Measurements from ENCODE around the gene FTO.

Gene FTO

DNA sequence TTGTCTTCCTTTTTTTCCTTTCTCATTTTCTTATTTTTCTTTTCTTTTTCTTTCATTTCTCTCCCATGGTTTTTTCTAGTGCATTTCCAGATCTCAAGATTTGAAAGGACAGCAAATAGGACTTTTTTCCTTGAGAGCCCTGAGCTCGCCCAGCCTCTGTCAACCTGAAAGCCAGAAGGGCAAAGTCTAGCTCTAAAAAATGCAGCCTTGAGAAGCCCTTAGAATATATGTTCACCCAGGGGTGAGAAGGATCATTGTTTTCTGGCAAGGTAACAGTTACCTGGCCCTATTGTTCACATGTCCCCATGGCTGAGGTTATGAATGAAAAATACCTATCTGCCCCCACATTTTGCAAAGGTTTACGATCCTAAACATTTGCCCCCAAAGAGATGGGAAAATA, 364.3 kb downstream of the FTO start:
- DNase-seq (ENCODE audit: low spot score in 2 of 2) (no peak), ATAC-seq (replicated peaks; ENCODE audit: extremely low read depth, poor library complexity, severe bottlenecking) (no peak)
- H3K27ac Mint-ChIP-seq (ENCODE audit: low read depth) = no peak overlapping the region
- no peaks in the 10 kb centered on the region for H3K9me3 Mint-ChIP-seq
- no peak overlapping the region for H3K4me3 Mint-ChIP-seq
- H3K27me3 Mint-ChIP-seq = no peaks in the 10 kb centered on the region
- peaks cover 2% of the 10 kb centered on the region for H3K36me3 Mint-ChIP-seq (ENCODE audit: insufficient read depth)
- H3K4me1 Mint-ChIP-seq = peaks cover 5% of the 10 kb centered on the region

DNA sequence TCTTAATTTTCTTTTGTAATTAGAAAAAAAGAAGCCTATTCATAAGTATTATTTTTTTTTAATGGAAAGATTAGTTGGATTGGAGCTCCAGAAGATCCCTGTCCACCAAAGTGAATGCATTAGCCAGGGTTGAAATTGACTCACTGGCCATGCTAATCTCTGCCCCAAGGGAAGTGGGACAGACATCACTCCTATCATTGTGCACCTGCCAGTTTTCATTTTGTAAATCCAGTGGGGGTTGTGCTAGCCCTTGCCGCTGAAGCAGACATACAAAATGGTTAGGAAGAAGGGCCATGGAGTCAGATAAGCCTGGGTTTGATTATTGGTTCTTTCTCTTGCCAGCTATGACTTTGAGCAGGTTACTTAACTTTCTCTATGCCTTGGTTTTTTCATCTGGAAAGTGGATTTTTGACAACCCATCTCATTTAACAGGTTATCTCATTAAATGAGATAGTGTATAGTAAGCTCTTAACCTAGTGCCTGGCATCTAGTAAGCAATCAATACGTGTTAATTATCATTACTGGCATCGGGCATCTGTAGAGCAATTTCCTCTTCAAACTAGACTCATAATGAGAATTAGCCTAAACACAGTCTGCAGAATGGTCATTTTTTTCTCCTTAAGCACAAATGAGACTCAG, 365.8 kb downstream of the FTO start:
- H3K36me3 Mint-ChIP-seq (ENCODE audit: insufficient read depth) = peaks cover 2% of the 10 kb centered on the region
- peaks cover 9% of the 10 kb centered on the region for H3K4me1 Mint-ChIP-seq
- H3K27ac Mint-ChIP-seq (ENCODE audit: low read depth) = no peak overlapping the region
- no peaks in the 10 kb centered on the region for H3K9me3 Mint-ChIP-seq
- DNase-seq (ENCODE audit: low spot score in 2 of 2) = no peak
- H3K4me3 Mint-ChIP-seq = no peak overlapping the region
- no peaks in the 10 kb centered on the region for H3K27me3 Mint-ChIP-seq
- no peak for ATAC-seq (replicated peaks; ENCODE audit: extremely low read depth, poor library complexity, severe bottlenecking)

DNA sequence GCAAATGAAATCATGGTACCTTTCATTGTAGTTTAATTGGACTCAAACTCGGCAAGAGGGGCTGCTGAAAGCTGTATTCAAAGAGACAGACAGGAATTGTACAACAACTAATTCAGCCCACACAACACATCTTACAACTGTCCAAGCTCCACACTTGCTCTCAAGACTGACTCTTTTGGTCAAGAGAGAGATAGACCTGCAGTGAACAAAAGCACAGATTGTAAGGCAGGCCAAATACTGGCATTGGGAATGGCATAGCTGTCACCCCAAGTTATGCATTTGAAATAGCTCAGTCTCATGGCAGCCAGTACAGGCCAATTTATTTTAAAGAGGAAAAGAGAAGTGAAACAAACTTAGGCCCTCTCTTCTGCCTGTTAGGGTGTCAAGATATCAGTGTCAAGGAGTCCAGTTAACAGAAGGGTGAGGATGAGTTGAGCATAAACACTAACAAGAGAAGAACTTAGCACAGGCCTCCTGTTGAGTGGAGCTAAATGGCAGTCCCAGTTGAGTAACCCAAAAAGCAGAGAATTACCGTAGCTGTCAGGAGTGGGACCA, 366.9 kb downstream of the FTO start:
- Mint-ChIP-seq H3K27ac (ENCODE audit: low read depth) (no peak overlapping the region), H3K9me3 (no peaks in the 10 kb centered on the region), H3K4me1 (peaks cover 9% of the 10 kb centered on the region), H3K27me3 (no peaks in the 10 kb centered on the region), H3K36me3 (ENCODE audit: insufficient read depth) (peaks cover 2% of the 10 kb centered on the region), H3K4me3 (no peak overlapping the region)
- DNase-seq (ENCODE audit: low spot score in 2 of 2) (no peak), ATAC-seq (replicated peaks; ENCODE audit: extremely low read depth, poor library complexity, severe bottlenecking) (no peak)

DNA sequence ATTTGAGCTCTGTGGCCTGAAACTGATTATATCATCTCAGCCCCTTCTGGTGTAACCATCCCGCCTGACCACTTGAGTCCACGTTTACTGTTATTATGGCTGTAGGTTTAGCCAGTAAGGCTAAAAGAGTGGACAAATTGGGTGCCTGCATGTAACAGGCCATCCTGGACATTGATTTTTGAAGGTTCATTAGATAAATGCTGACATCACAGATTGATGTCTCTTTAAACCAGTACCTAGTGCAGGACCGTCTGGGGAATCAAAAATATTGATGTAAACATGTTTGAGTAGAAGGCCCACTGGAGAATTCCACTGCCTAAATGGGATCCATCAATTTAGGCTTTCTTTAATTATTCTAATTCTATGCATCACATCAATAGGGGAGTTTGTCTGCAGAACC, 367.6 kb downstream of the FTO start:
- H3K4me3 Mint-ChIP-seq = no peak overlapping the region
- no peaks in the 10 kb centered on the region for H3K9me3 Mint-ChIP-seq
- no peak for ATAC-seq (replicated peaks; ENCODE audit: extremely low read depth, poor library complexity, severe bottlenecking)
- peaks cover 9% of the 10 kb centered on the region for H3K4me1 Mint-ChIP-seq
- no peak for DNase-seq (ENCODE audit: low spot score in 2 of 2)
- no peaks in the 10 kb centered on the region for H3K27me3 Mint-ChIP-seq
- H3K27ac Mint-ChIP-seq (ENCODE audit: low read depth) = no peak overlapping the region
- peaks cover 2% of the 10 kb centered on the region for H3K36me3 Mint-ChIP-seq (ENCODE audit: insufficient read depth)

DNA sequence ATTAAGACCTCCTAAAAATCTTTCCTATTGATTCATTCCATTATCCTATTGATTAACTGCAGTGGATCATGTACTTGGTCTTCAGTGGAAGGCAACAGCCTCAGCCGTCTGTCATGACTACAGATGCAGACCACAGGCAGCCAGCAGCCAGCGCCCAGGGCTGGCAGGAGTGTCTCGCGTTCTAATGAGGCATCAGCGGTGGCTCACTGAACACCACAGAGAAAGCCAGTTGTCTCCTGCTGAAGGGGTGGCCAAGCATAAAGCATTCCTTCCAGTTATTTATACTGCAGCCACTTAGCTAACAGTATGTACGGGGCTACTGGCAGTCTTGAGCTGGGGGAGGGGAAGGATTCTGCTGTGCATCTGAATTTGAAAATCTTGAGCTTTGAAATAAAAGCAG, 368.3 kb downstream of the FTO start:
- peaks cover 9% of the 10 kb centered on the region for H3K4me1 Mint-ChIP-seq
- H3K36me3 Mint-ChIP-seq (ENCODE audit: insufficient read depth) = peaks cover 2% of the 10 kb centered on the region
- ATAC-seq (replicated peaks; ENCODE audit: extremely low read depth, poor library complexity, severe bottlenecking) (no peak), DNase-seq (ENCODE audit: low spot score in 2 of 2) (no peak)
- no peaks in the 10 kb centered on the region for H3K27me3 Mint-ChIP-seq
- H3K27ac Mint-ChIP-seq (ENCODE audit: low read depth) = no peak overlapping the region
- no peak overlapping the region for H3K4me3 Mint-ChIP-seq
- no peaks in the 10 kb centered on the region for H3K9me3 Mint-ChIP-seq

DNA sequence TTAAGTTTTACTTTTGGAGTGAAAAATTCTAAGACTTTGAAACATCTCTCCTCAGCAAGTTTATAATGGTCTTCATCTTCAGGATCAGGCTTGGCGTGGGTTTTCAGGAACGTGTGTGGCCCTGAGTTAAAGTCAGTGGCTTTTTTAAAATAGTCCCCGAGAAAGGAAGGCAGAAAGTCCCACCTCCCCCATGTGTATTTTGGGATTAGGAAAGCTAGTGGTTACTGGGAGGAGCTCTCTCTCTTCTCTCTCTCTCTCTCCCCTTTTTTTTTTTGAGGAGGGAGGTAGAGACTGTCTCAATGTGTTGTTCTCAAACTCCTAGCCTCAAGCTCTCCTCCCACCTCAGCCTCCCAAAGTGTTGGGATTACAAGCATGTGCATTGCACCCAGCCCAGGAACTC, 369.4 kb downstream of the FTO start:
- no peak for DNase-seq (ENCODE audit: low spot score in 2 of 2)
- H3K4me1 Mint-ChIP-seq = peaks cover 9% of the 10 kb centered on the region
- no peak overlapping the region for H3K27ac Mint-ChIP-seq (ENCODE audit: low read depth)
- no peaks in the 10 kb centered on the region for H3K27me3 Mint-ChIP-seq
- no peak overlapping the region for H3K4me3 Mint-ChIP-seq
- no peaks in the 10 kb centered on the region for H3K36me3 Mint-ChIP-seq (ENCODE audit: insufficient read depth)
- ATAC-seq (replicated peaks; ENCODE audit: extremely low read depth, poor library complexity, severe bottlenecking) = no peak
- H3K9me3 Mint-ChIP-seq = no peaks in the 10 kb centered on the region

DNA sequence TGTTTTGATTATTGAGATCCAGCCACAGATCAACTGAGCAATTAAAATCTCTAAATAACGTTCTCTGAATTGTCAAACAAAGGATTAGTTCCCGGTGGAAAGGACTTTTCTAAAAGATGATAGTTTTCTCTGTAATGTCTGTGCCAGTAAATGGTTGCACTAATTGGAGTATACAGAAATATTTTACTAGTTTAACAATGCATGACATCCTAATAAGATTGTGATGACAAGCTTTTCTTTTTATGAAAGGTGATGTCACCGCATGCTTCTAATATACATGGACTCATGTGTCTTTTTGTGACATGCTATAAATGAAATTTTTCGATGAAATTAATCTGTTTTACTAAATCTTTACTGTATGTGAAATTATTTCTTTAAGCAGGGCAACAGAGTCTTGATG, 371.5 kb downstream of the FTO start:
- ATAC-seq (replicated peaks; ENCODE audit: extremely low read depth, poor library complexity, severe bottlenecking) (no peak), DNase-seq (ENCODE audit: low spot score in 2 of 2) (no peak)
- H3K27ac Mint-ChIP-seq (ENCODE audit: low read depth) = no peak overlapping the region
- H3K36me3 Mint-ChIP-seq (ENCODE audit: insufficient read depth) = no peaks in the 10 kb centered on the region
- H3K9me3 Mint-ChIP-seq = no peaks in the 10 kb centered on the region
- H3K4me1 Mint-ChIP-seq = peaks cover 9% of the 10 kb centered on the region
- no peak overlapping the region for H3K4me3 Mint-ChIP-seq
- H3K27me3 Mint-ChIP-seq = no peaks in the 10 kb centered on the region

DNA sequence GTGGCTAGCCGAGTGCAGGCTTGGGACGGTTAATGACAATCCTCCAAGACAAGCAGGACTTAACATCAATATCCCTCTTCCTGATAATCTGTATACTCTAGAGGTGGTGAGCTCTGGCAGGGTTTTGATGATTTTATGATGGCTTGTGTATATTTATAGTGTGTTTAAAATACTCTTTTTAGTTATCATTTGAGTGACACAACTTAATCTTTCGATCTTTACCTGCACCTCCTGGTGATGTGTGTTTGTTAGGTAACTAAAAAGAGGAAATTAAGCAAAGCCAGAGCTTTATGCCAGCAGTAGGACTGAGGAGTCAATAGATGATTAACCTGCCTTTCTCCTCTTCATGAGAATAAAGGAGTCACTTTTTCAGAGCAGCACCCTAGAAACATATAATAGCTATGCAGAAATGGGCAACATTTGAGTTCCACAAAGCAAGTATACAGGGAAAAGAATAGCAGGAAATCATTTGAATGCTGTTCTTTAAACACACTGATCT, 372.1 kb downstream of the FTO start:
- DNase-seq (ENCODE audit: low spot score in 2 of 2) (no peak), ATAC-seq (replicated peaks; ENCODE audit: extremely low read depth, poor library complexity, severe bottlenecking) (no peak)
- H3K36me3 Mint-ChIP-seq (ENCODE audit: insufficient read depth) = no peaks in the 10 kb centered on the region
- no peaks in the 10 kb centered on the region for H3K27me3 Mint-ChIP-seq
- H3K27ac Mint-ChIP-seq (ENCODE audit: low read depth) = no peak overlapping the region
- no peaks in the 10 kb centered on the region for H3K9me3 Mint-ChIP-seq
- H3K4me3 Mint-ChIP-seq = no peak overlapping the region
- H3K4me1 Mint-ChIP-seq = peaks cover 9% of the 10 kb centered on the region

DNA sequence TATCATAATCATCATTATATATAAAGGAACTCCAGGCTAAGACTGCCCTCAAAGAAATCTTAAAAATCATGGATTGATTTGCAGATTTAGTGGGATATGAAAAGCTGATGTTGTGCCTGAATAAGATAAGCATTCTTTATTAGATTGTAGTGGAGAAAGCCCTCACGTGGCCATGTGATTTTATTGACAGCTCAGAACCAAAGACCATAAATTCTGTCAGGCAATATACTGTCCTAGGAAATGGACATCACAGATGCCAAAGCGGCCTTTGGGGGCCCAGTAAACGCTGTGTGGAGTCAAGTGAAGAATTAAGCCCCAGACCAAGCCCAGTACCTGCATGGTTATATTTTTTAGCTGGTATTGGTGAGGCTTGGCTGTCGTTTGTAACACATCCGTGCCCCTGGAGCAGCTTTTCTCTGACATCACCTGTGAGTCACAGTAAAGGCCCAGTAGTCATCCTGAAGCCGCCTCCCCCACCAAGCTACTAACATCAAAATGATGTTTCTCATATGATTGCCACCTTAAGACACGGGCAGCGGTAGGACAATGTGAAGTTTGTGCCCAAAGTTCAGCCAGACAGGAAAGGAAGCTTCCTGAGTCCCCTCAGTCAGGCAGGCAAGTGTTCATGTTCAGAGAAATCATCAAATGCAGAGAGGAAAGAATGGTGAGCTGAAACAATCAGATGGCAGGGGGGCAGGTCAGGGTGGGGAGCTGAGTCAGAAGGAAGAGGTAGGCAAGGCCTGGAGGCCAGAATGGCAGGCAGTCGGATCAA, 373.3 kb downstream of the FTO start:
- Mint-ChIP-seq H3K27me3 (no peaks in the 10 kb centered on the region), H3K4me1 (peaks cover 9% of the 10 kb centered on the region), H3K4me3 (no peak overlapping the region), H3K36me3 (ENCODE audit: insufficient read depth) (no peaks in the 10 kb centered on the region), H3K27ac (ENCODE audit: low read depth) (no peak overlapping the region), H3K9me3 (no peaks in the 10 kb centered on the region)
- DNase-seq (ENCODE audit: low spot score in 2 of 2) = no peak
- ATAC-seq (replicated peaks; ENCODE audit: extremely low read depth, poor library complexity, severe bottlenecking) = no peak

DNA sequence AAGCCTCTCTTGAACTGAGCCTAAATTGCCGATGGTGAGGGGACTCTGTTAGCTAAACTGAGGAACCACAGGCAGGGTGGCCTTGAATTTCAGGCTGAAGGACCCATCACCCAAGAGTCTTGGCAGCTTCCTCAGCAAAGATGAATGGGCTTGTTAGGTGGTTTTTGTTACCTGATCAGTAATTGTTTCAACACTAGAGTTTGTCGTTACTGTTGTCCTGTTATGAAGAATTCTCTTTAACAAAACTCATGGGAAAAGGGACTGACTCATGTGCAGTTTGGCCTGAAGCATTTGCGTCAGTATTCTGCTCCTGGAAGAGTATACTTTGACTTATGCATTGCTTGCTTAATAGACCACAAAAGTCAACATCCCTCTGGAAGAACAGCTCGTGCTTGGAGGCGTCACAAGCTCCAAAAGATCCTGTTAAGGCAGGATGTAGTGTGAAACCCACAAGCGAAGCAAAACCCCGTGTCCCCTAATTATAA, 376.6 kb downstream of the FTO start:
- Mint-ChIP-seq H3K36me3 (ENCODE audit: insufficient read depth) (no peaks in the 10 kb centered on the region), H3K4me1 (no peaks in the 10 kb centered on the region), H3K27me3 (no peaks in the 10 kb centered on the region), H3K27ac (ENCODE audit: low read depth) (no peak overlapping the region), H3K9me3 (no peaks in the 10 kb centered on the region), H3K4me3 (no peak overlapping the region)
- DNase-seq (ENCODE audit: low spot score in 2 of 2) (no peak), ATAC-seq (replicated peaks; ENCODE audit: extremely low read depth, poor library complexity, severe bottlenecking) (no peak)

DNA sequence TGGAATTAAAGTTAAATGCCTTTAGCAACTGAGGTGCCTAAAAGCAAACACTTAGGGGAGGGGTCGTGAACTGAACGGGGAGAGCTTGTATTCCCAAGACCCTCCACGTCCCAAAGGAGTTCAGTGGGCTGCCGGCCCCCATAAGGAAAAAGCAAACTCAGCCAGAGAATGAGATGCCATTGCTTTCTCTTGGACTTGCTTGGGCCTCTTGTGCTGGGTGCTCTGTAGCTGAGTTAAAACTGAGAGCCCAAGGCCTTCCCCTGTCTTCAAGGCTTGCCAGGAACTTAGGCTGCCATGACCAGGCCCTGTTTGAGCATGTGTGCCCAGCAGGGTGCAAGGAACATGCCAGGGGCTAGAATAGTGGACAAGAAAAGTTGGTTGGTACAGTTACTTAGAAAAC, 382.8 kb downstream of the FTO start:
- Mint-ChIP-seq H3K36me3 (ENCODE audit: insufficient read depth) (no peaks in the 10 kb centered on the region), H3K9me3 (no peaks in the 10 kb centered on the region), H3K27ac (ENCODE audit: low read depth) (no peak overlapping the region), H3K27me3 (no peaks in the 10 kb centered on the region), H3K4me3 (no peak overlapping the region), H3K4me1 (no peaks in the 10 kb centered on the region)
- DNase-seq (ENCODE audit: low spot score in 2 of 2) (no peak), ATAC-seq (replicated peaks; ENCODE audit: extremely low read depth, poor library complexity, severe bottlenecking) (no peak)

DNA sequence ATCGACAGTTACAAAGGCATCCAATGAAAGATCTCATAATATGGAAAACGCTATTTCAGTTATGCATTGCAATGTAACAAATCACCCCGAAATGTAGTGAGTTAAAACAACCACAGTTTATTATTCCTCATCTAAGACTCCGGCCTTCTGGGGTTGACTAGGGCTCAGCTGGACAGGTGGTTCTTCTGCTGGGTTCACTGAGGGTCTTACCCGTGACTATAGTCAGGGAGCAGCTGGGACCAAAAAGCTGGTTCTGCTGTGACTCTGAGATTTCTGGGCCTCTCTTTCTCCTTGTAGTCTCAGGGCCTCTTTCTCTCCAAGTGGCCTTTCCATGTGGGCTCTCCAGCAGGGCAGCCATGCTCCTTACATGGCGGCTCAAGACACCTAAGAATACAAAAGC, 386.6 kb downstream of the FTO start:
- Mint-ChIP-seq H3K4me1 (peaks cover 6% of the 10 kb centered on the region), H3K4me3 (no peak overlapping the region), H3K27me3 (no peaks in the 10 kb centered on the region), H3K9me3 (peaks cover 9% of the 10 kb centered on the region), H3K27ac (ENCODE audit: low read depth) (no peak overlapping the region), H3K36me3 (ENCODE audit: insufficient read depth) (no peaks in the 10 kb centered on the region)
- no peak for DNase-seq (ENCODE audit: low spot score in 2 of 2)
- no peak for ATAC-seq (replicated peaks; ENCODE audit: extremely low read depth, poor library complexity, severe bottlenecking)

DNA sequence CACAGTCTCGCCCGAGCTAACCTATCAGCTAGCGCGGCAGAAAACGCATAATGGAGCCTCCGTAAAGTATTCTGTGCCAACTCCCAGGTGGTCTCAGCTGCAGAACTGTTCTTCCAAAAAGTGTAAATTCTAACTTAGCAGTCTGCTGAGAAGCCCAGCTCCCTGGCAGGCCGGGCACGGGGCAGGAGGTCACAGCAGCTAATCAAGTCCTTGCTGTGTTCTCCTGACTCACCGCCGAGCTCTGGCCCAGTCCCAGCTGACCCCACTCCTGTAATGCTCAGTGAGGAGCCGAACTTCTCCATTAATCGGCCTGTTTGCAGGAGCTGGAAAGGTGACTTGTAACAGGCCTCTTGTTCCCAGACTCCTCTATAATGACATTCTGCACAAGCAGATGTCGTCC, 389.3 kb downstream of the FTO start:
- no peak for ATAC-seq (replicated peaks; ENCODE audit: extremely low read depth, poor library complexity, severe bottlenecking)
- Mint-ChIP-seq H3K27me3 (no peaks in the 10 kb centered on the region), H3K4me3 (no peak overlapping the region), H3K36me3 (ENCODE audit: insufficient read depth) (no peaks in the 10 kb centered on the region), H3K9me3 (peaks cover 9% of the 10 kb centered on the region), H3K27ac (ENCODE audit: low read depth) (no peak overlapping the region), H3K4me1 (peaks cover 6% of the 10 kb centered on the region)
- no peak for DNase-seq (ENCODE audit: low spot score in 2 of 2)

Measured in central memory CD8-positive, alpha-beta T cell (primary cell).